T-cell (primary cell): Measurements from ENCODE around the gene SLC22A5. TPM values are rescaled to one million over a fixed set of nuclear protein-coding genes. Genes with fewer than 3 reads are reported as not detected.

Experiments
- ATAC-seq, 4 experiments: fragments of 200-7000 bp in 3 of 4; fragments of 150-1000 bp in 1 of 4; cut with Tn5 transposase; replicated peaks in 1 of 4; 1 replicate in 3 of 4; 2 replicates in 1 of 4; pipeline ENCODE4 v1.10.0; 2021; ENCODE audit warnings: moderate library complexity in 3 of 4, mild to moderate bottlenecking in 2 of 4, moderate number of reproducible peaks in 1 of 4
- CTCF ChIA-PET, 2 donors: fragments of 300-600 bp; sonication (Branson Sonifier 250); formaldehyde crosslinking; loops; one replicate each; lab custom pipeline; 2022; ENCODE audit warnings: antibody characterized with exemption in 2 of 2; lab: Charles Lee
- POLR2A ChIA-PET, 2 donors: fragments of 300-600 bp; sonication (Branson Sonifier 250); formaldehyde crosslinking; loops; one replicate each; lab custom pipeline; 2022; ENCODE audit warnings: antibody characterized with exemption in 2 of 2; lab: Charles Lee
- DNase-seq, 35 experiments: peaks; one replicate each; pipeline versions ENCODE4 v3.0.0 to v3.0.0-alpha.2; 2013 to 2023
- H3K27ac ChIP-seq: one replicate; pipeline ENCODE4 v1.5.1; 2013; ENCODE audit warnings: low read length
- H3K27me3 ChIP-seq, 2 experiments: replicated peaks in 1 of 2; 1 replicate in 1 of 2; 2 replicates in 1 of 2; pipeline versions ENCODE4 v1.6.1 to v1.7.0; 2013; ENCODE audit warnings: low read length in 1 of 2, mixed read lengths in 1 of 2; ENCODE audit not compliant: control insufficient read depth in 2 of 2, insufficient read depth in 2 of 2; ENCODE audit errors: extremely low read depth in 1 of 2
- H3K36me3 ChIP-seq, 2 donors: 1 replicate in 1 of 2; 2 replicates in 1 of 2; pipeline versions ENCODE4 v1.6.1 to v1.7.0; 2013; ENCODE audit warnings: low read length in 1 of 2; ENCODE audit not compliant: control insufficient read depth in 2 of 2, insufficient read depth in 1 of 2; ENCODE audit errors: extremely low read depth in 1 of 2
- H3K4me1 ChIP-seq, 2 experiments: 1 replicate in 1 of 2; 2 replicates in 1 of 2; pipeline versions ENCODE4 v1.6.1 to v1.7.0; 2013; ENCODE audit warnings: low read length in 2 of 2, mixed read lengths in 1 of 2; ENCODE audit not compliant: insufficient read depth in 2 of 2, control insufficient read depth in 1 of 2; ENCODE audit errors: extremely low read depth in 1 of 2
- H3K4me3 ChIP-seq, 2 donors: 1 replicate in 1 of 2; 2 replicates in 1 of 2; pipeline versions ENCODE4 v1.5.1 to v1.7.0; 2013; ENCODE audit warnings: mild to moderate bottlenecking in 2 of 2, low read length in 1 of 2, moderate library complexity in 1 of 2; ENCODE audit not compliant: control insufficient read depth in 1 of 2; ENCODE audit errors: extremely low read depth in 1 of 2
- H3K9me3 ChIP-seq: 2 replicates; pipeline ENCODE4 v1.7.0; 2013
- H3K27ac Mint-ChIP-seq, 2 donors: one replicate each; pipeline ENCODE4 v1.8.0; 2020 to 2021; ENCODE audit warnings: mild to moderate bottlenecking in 2 of 2, mixed read lengths in 2 of 2
- H3K27me3 Mint-ChIP-seq, 2 donors: one replicate each; pipeline ENCODE4 v1.8.0; 2021 to 2022; ENCODE audit warnings: mixed read lengths in 2 of 2
- H3K36me3 Mint-ChIP-seq: one replicate; pipeline ENCODE4 v1.8.0; 2021; ENCODE audit warnings: mixed read lengths
- H3K4me1 Mint-ChIP-seq, 3 donors: one replicate each; pipeline ENCODE4 v1.8.0; 2020 to 2022; ENCODE audit warnings: mixed read lengths in 3 of 3, mild to moderate bottlenecking in 1 of 3
- H3K4me3 Mint-ChIP-seq, 3 donors: one replicate each; pipeline ENCODE4 v1.8.0; 2020 to 2022; ENCODE audit warnings: mild to moderate bottlenecking in 3 of 3, mixed read lengths in 3 of 3, moderate library complexity in 3 of 3
- H3K9me3 Mint-ChIP-seq, 3 donors: one replicate each; pipeline ENCODE4 v1.8.0; 2020 to 2022; ENCODE audit warnings: mixed read lengths in 3 of 3
- WGBS: methylation state at CpG from one replicate; pipeline ENCODE4 v1.1.5; 2013; ENCODE audit warnings: missing lambda C conversion rate; ENCODE audit not compliant: insufficient coverage; 5-methylcytosine and 5-hydroxymethylcytosine counted together
- total RNA-seq, 35 experiments: library from RNA in 6 of 35; stranded (reverse) in 6 of 35; fragments of 120-200 nt in 1 of 35; gene quantifications; one replicate each; pipeline versions ENCODE4 v1.2.1 to v1.2.4 and lab custom pipeline; 2013 to 2026

Gene SLC22A5
- total RNA-seq, 5 donors from 2014 or later (not counting 1 experiment from before 2014, with no cell fraction given): 4.8 to 14.0 (median 7.6) TPM

- Histone ChIP-seq H3K36me3 (no peaks in the 10 kb centered on the region), H3K27me3 (no peaks in the 10 kb centered on the region), H3K4me3 (no peak overlapping the region), H3K9me3 (no peaks in the 10 kb centered on the region), H3K4me1 (no peaks in the 10 kb centered on the region), H3K27ac (no peak overlapping the region)
- POLR2A ChIA-PET: no interaction called here
- no peak for DNase-seq
- 100% methylated on average over 1 of the region's 1 CpG for WGBS
- no peak overlapping the region for H3K4me3 Mint-ChIP-seq
- H3K4me1 Mint-ChIP-seq: no peaks in the 10 kb centered on the region
- H3K27me3 Mint-ChIP-seq: no peaks in the 10 kb centered on the region
- no peak overlapping the region for H3K27ac Mint-ChIP-seq
- no peak for ATAC-seq
- CTCF ChIA-PET: no interaction called here
- no peaks in the 10 kb centered on the region for H3K9me3 Mint-ChIP-seq
- peaks cover 40% of the 10 kb centered on the region for H3K36me3 Mint-ChIP-seq
Observed at GRCh38 chr5:132353486-132353995, 16.0 kb upstream of the SLC22A5 start.

DNA sequence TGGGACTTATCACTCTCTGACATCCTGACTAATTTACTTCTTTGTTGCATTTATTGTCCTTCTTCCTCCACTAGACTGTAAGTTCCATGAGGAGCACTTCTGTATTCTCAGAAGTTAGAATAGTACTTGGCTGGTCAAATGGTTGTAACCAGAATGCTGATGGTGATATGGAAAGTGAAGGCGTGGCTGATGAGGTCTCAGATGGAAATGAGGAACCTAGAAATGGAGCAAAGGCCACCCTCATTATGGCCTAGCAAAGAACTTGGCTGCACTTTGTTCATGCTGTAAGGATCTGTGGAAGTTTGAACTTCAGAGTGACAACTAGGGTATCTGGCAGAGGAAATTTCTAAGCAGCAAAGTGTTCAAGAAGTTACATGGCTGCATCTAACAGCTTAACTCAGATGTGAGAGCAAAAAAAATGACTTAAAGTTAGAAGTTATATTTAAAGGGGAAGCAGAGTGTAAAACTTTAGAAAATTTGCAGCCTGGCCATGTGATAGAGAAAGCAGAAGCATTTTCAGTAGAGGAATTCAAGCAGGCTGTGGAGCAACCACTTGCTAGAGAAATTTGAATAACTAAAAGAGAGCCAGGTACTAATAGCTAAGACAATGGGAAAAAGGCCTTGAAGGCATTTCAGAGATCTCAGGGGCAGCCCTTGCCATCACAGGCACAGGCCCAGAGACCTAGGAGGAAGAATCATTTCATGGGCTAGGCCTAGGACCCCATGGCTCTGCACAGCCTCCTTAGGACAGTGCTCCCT, 14.9 kb upstream of the SLC22A5 start:
- Histone ChIP-seq H3K27me3 (no peaks in the 10 kb centered on the region), H3K27ac (no peak overlapping the region), H3K4me3 (no peak overlapping the region), H3K4me1 (no peaks in the 10 kb centered on the region), H3K36me3 (no peaks in the 10 kb centered on the region), H3K9me3 (no peaks in the 10 kb centered on the region)
- Mint-ChIP-seq H3K4me1 (no peaks in the 10 kb centered on the region), H3K27me3 (no peaks in the 10 kb centered on the region), H3K4me3 (no peak overlapping the region), H3K36me3 (peaks cover 34% of the 10 kb centered on the region), H3K27ac (no peak overlapping the region), H3K9me3 (no peaks in the 10 kb centered on the region)
- no peak for DNase-seq
- CTCF ChIA-PET: no interaction called here
- 83% methylated on average over 1 of the region's 1 CpG for WGBS
- ATAC-seq: no peak
- POLR2A ChIA-PET: no interaction called here

GRCh38 chr5:132355140-132355765, 14.3 kb upstream of the SLC22A5 start:
- H3K36me3 ChIP-seq: no peaks in the 10 kb centered on the region
- Mint-ChIP-seq H3K4me1 (no peaks in the 10 kb centered on the region), H3K27ac (no peak overlapping the region), H3K27me3 (no peaks in the 10 kb centered on the region), H3K4me3 (no peak overlapping the region), H3K9me3 (no peaks in the 10 kb centered on the region), H3K36me3 (peaks cover 33% of the 10 kb centered on the region)
- no peaks in the 10 kb centered on the region for H3K27me3 ChIP-seq
- WGBS: no CpG with 5 or more reads among the region's 3 CpGs
- no peak for DNase-seq
- POLR2A ChIA-PET: no interaction called here
- H3K27ac ChIP-seq: no peak overlapping the region
- H3K4me1 ChIP-seq: no peaks in the 10 kb centered on the region
- H3K4me3 ChIP-seq: no peak overlapping the region
- CTCF ChIA-PET: no interaction called here
- no peaks in the 10 kb centered on the region for H3K9me3 ChIP-seq
- no peak for ATAC-seq

GRCh38 chr5:132358775-132359174, 10.7 kb upstream of the SLC22A5 start:
- H3K27ac ChIP-seq: no peak overlapping the region

GRCh38 chr5:132362086-132362485, 7.4 kb upstream of the SLC22A5 start:
- H3K9me3 ChIP-seq: no peaks in the 10 kb centered on the region
- no peak overlapping the region for H3K27ac ChIP-seq
- H3K36me3 ChIP-seq: peaks cover 0 to 2% of the 10 kb centered on the region in 2 donors
- Mint-ChIP-seq H3K27me3 (no peaks in the 10 kb centered on the region), H3K27ac (no peak overlapping the region), H3K4me1 (no peaks in the 10 kb centered on the region), H3K4me3 (no peak overlapping the region), H3K9me3 (no peaks in the 10 kb centered on the region), H3K36me3 (peaks cover 23% of the 10 kb centered on the region)
- no peak overlapping the region for H3K4me3 ChIP-seq
- ChIA-PET POLR2A (no interaction called here), CTCF (no interaction called here)
- DNase-seq (no peak), ATAC-seq (no peak)
- H3K4me1 ChIP-seq: no peaks in the 10 kb centered on the region
- no peaks in the 10 kb centered on the region for H3K27me3 ChIP-seq
- WGBS: 100% methylated on average over 1 of the region's 2 CpGs

More at GRCh38 chr5:132358775-132359174, 10.7 kb upstream of the SLC22A5 start:
- Mint-ChIP-seq H3K9me3 (no peaks in the 10 kb centered on the region), H3K27ac (no peak overlapping the region), H3K27me3 (no peaks in the 10 kb centered on the region), H3K4me3 (no peak overlapping the region), H3K36me3 (peaks cover 19% of the 10 kb centered on the region), H3K4me1 (no peaks in the 10 kb centered on the region)
- POLR2A ChIA-PET: no interaction called here
- ATAC-seq: no peak
- DNase-seq: no peak
- Histone ChIP-seq H3K9me3 (no peaks in the 10 kb centered on the region), H3K4me1 (no peaks in the 10 kb centered on the region), H3K36me3 (peaks cover 0 to 2% of the 10 kb centered on the region in 2 donors), H3K27me3 (no peaks in the 10 kb centered on the region), H3K4me3 (no peak overlapping the region)
- CTCF ChIA-PET: no interaction called here
- WGBS: 60% methylated on average over 1 of the region's 1 CpG

DNA sequence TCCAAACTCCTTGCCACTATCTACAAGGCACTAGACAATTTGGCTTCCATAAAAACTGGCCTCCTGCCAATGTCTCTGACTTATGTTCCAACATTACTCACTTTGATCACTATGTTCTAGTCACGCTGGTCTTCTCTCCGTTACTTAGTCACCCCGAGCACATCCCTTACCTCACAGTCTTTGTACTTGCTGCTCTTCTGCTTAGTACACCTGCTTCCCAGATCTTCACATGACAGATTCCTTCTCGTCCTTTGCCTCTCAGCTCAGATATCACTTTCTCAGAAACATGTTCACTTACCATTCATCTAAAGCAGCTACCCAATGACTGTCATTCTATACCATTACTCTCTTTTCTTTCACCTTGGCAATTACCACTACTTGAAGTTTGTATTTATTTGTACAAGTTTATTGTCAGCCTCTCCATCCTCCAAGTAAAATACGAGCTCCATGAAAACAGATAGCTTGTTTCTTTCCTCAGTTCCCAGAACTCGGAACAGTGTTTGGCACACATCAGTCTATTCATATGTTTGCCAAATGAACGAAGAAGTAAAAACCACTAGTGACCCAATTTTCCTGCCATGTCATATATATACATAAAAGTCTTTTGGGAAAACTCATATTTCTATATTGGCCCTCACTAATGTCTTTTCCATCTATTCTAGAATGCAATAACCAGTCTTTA, 5.9 kb upstream of the SLC22A5 start:
- no peaks in the 10 kb centered on the region for H3K9me3 Mint-ChIP-seq
- H3K4me3 ChIP-seq: no peak overlapping the region
- ChIA-PET CTCF (no interaction called here), POLR2A (no interaction called here)
- WGBS: 75% methylated on average over 4 of the region's 7 CpGs
- no peak overlapping the region for H3K4me3 Mint-ChIP-seq
- H3K36me3 Mint-ChIP-seq: peaks cover 23% of the 10 kb centered on the region
- H3K27ac ChIP-seq: no peak overlapping the region
- peaks cover 0 to 2% of the 10 kb centered on the region in 2 donors for H3K36me3 ChIP-seq
- H3K4me1 Mint-ChIP-seq: peaks cover 0 to 2% (median 0%) of the 10 kb centered on the region in 3 donors
- ATAC-seq (no peak), DNase-seq (no peak)
- no peaks in the 10 kb centered on the region for H3K4me1 ChIP-seq
- H3K27ac Mint-ChIP-seq: no peak overlapping the region
- H3K9me3 ChIP-seq: no peaks in the 10 kb centered on the region
- no peaks in the 10 kb centered on the region for H3K27me3 ChIP-seq
- no peaks in the 10 kb centered on the region for H3K27me3 Mint-ChIP-seq
